ENCODE measurements around the gene TGFBR1. TPM values are rescaled to one million over a fixed set of nuclear protein-coding genes. Genes with fewer than 3 reads are reported as not detected.

TGFBR1 gene
- total RNA-seq, 1 donor from 2014 or later: 78.8 TPM

DNA sequence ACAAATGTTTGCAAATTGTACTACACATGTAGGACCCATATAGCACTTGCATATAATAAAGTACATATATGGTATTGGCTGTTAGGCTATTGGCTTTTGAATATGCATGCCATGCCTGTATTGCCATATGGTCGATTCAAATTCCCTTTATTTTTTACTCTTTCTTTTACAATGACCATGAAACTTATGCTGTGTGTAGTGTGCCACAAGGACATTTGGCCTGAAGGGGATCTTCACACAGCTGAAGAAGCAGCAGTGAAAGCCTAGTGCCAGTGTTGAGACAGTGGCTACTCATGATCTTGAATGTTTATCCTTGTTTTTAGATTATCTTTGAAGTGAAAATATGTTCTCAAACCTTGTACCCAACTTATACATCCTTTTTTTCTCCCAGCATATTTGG lies 20.5 kb downstream of the TGFBR1 start:
- DNase-seq (no peak), ATAC-seq (no peak)
- H3K4me1 ChIP-seq: peaks cover 52% of the 10 kb centered on the region
- H3K27me3 ChIP-seq (ENCODE audit: low read depth): no peaks in the 10 kb centered on the region
- H3K27ac ChIP-seq: no peak overlapping the region
- H3K36me3 ChIP-seq: no peaks in the 10 kb centered on the region
- H3K4me3 ChIP-seq: no peak overlapping the region
- no peaks in the 10 kb centered on the region for H3K9me3 ChIP-seq
- TF ChIP-seq, protein P1, sequence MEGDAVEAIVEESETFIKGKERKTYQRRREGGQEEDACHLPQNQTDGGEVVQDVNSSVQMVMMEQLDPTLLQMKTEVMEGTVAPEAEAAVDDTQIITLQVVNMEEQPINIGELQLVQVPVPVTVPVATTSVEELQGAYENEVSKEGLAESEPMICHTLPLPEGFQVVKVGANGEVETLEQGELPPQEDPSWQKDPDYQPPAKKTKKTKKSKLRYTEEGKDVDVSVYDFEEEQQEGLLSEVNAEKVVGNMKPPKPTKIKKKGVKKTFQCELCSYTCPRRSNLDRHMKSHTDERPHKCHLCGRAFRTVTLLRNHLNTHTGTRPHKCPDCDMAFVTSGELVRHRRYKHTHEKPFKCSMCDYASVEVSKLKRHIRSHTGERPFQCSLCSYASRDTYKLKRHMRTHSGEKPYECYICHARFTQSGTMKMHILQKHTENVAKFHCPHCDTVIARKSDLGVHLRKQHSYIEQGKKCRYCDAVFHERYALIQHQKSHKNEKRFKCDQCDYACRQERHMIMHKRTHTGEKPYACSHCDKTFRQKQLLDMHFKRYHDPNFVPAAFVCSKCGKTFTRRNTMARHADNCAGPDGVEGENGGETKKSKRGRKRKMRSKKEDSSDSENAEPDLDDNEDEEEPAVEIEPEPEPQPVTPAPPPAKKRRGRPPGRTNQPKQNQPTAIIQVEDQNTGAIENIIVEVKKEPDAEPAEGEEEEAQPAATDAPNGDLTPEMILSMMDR (IDR thresholded peaks at IDR 0.05): no peak
- intact Hi-C loops (cut with DNase I): no loop called here

DNA sequence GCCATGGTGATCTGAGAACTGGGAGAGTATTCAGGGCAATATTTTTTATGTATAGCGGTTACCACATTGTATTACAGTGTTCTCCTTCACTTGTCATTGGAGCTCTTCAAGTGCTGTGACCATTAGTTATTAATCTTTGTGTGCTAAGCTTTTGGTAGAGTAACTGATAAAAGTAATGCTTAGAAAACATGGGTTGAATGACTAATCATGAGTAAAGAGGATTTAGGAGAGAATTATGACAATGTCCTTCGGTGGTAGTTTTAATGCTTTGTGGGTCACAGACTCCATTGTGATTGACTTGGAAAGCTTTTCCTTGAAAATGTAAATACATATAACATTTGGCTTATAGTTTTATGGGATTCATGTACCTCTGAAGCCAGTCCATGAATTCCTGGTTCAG lies 21.4 kb downstream of the TGFBR1 start:
- peaks cover 43% of the 10 kb centered on the region for H3K4me1 ChIP-seq
- DNase-seq (no peak), ATAC-seq (no peak)
- peaks cover 4% of the 10 kb centered on the region for H3K36me3 ChIP-seq
- no peaks in the 10 kb centered on the region for H3K9me3 ChIP-seq
- TF ChIP-seq, protein P1 (IDR thresholded peaks at IDR 0.05): no peak
- no peaks in the 10 kb centered on the region for H3K27me3 ChIP-seq (ENCODE audit: low read depth)
- H3K4me3 ChIP-seq: no peak overlapping the region
- intact Hi-C loops (cut with DNase I): no loop called here
- no peak overlapping the region for H3K27ac ChIP-seq

DNA sequence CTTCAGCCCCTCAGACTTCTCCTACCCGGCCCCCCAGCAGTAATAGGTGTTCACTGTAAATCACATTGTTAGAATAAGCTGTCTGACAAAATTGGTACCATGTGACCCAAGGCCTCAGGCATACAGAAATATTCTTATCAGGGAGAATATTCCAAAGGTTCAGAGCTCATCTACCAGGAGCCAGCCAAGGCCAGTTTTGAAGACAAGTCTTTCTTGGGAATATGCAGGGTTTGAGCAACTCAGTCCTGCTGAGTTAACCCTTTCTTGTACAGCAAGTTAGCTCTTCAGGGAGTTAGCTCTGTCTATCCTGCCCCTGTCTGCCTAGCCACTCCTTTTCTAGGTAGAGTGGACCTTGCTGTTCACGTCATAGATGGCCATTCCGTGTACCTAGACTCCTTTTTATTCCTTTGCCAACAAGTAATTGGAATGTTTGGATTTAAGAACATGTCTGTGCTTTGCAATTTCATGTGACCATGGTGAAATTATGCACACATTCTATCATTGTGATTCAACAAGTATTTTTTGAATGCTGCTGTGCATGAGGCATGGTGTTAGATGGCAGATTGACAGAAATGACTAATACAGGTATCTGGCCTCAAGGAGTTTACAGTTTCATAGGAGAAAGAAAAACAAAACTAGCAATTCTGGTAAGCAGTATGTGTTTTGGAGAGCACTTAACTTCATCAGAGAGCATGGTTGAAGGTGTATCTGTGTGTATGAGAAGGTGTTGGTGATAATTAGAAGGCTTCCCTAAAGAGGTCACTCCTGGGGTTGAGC lies 22.6 kb downstream of the TGFBR1 start:
- no peak for DNase-seq
- TF ChIP-seq, protein P1 (IDR thresholded peaks at IDR 0.05): no peak
- peak in 1 of 2 donors; percentile 35 for ATAC-seq
- no peaks in the 10 kb centered on the region for H3K9me3 ChIP-seq
- no peak overlapping the region for H3K4me3 ChIP-seq
- peaks cover 9% of the 10 kb centered on the region for H3K36me3 ChIP-seq
- H3K27me3 ChIP-seq (ENCODE audit: low read depth): no peaks in the 10 kb centered on the region
- intact Hi-C loops (cut with DNase I): no loop called here
- H3K4me1 ChIP-seq: peaks cover 31% of the 10 kb centered on the region
- H3K27ac ChIP-seq: no peak overlapping the region

DNA sequence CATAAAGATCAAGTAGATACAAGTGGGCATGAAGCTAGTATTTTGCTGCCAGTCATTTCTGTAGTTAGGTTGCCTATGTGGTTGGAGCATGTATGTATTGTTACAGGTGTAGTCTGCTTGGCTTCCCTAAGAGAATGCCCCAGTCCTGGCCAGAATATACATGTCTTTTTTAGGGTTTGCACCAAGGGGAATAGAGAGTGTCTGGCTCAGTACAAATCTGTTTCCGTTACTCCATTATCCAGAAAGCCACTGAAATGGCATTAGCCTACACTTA lies 23.2 kb downstream of the TGFBR1 start:
- Histone ChIP-seq H3K27ac (no peak overlapping the region), H3K9me3 (no peaks in the 10 kb centered on the region), H3K4me3 (no peak overlapping the region), H3K4me1 (peaks cover 28% of the 10 kb centered on the region), H3K36me3 (peaks cover 14% of the 10 kb centered on the region), H3K27me3 (ENCODE audit: low read depth) (no peaks in the 10 kb centered on the region)
- intact Hi-C loops (cut with DNase I): no loop called here
- TF ChIP-seq, protein P1 (IDR thresholded peaks at IDR 0.05): no peak
- no peak for DNase-seq
- ATAC-seq: no peak

DNA sequence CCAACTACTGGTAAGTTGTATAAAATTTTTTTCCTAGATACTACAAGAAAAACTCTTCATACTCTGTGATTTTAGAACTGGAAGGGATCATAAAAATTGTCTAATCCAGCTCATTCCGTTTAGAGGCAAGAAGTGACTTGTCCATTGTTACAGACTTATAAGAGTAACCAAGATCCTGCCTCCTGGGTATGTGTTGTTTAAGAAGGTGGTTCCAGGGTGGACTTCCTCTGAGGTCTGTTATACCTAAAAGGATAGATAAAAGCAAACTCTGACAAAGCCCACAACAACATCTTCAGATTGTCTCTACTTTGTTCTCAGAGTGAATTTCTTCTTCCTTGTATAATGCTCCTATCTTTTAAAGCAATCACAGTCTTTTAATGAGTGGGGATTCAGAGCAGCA lies 24.2 kb downstream of the TGFBR1 start:
- no peaks in the 10 kb centered on the region for H3K27me3 ChIP-seq (ENCODE audit: low read depth)
- intact Hi-C loops (cut with DNase I): no loop called here
- H3K4me1 ChIP-seq: peaks cover 23% of the 10 kb centered on the region
- peaks cover 18% of the 10 kb centered on the region for H3K36me3 ChIP-seq
- no peak overlapping the region for H3K4me3 ChIP-seq
- H3K27ac ChIP-seq: no peak overlapping the region
- H3K9me3 ChIP-seq: no peaks in the 10 kb centered on the region
- no peak for DNase-seq
- no peak for ATAC-seq
- TF ChIP-seq, protein P1 (IDR thresholded peaks at IDR 0.05): no peak
